ENCODE measurements around the gene OPRM1.

Gene OPRM1

DNA sequence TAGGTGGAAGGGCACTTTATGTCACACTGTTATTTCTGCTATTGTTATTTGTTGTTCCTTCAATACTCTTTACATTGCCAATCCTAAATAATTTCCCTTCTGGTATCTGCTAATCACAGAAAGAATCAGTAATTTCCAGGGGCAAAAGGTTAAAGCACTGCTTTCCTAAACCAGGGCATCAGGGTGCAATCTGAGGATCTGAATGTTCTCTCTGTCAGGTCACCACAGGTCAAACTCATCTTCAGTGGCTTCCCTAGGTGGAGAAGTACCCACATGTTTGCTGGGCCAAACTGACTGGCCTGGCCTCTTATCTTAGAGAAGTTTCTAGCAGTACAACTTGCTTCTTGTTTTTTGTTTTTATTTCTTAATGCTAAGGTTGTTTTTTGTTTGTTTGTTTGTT lies 118.7 kb downstream of the OPRM1 start:
- DNase-seq (ENCODE audit: low read depth in 1 of 2, low spot score in 1 of 2), result no peak
- Histone ChIP-seq H3K4me3 (replicated peaks; ENCODE audit: insufficient read depth, low read length) (no peak overlapping the region), H3K27me3 (ENCODE audit: insufficient read depth, poor library complexity, severe bottlenecking) (no peaks in the 10 kb centered on the region), H3K27ac (replicated peaks) (no peak overlapping the region)
- TF ChIP-seq SPI1 (IDR thresholded peaks at IDR 0.05; ENCODE audit: borderline replicate concordance, low read depth) (no peak), GABPA (IDR thresholded peaks at IDR 0.05; ENCODE audit: low read depth) (no peak), POLR2AphosphoS5 (IDR thresholded peaks at IDR 0.05; ENCODE audit: low read depth) (no peak), REST (IDR thresholded peaks at IDR 0.05; ENCODE audit: insufficient replicate concordance, low read depth) (no peak)
- TF ChIP-seq, protein P1, sequence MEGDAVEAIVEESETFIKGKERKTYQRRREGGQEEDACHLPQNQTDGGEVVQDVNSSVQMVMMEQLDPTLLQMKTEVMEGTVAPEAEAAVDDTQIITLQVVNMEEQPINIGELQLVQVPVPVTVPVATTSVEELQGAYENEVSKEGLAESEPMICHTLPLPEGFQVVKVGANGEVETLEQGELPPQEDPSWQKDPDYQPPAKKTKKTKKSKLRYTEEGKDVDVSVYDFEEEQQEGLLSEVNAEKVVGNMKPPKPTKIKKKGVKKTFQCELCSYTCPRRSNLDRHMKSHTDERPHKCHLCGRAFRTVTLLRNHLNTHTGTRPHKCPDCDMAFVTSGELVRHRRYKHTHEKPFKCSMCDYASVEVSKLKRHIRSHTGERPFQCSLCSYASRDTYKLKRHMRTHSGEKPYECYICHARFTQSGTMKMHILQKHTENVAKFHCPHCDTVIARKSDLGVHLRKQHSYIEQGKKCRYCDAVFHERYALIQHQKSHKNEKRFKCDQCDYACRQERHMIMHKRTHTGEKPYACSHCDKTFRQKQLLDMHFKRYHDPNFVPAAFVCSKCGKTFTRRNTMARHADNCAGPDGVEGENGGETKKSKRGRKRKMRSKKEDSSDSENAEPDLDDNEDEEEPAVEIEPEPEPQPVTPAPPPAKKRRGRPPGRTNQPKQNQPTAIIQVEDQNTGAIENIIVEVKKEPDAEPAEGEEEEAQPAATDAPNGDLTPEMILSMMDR (IDR thresholded peaks at IDR 0.05; ENCODE audit: insufficient read depth, low read length), result no peak

DNA sequence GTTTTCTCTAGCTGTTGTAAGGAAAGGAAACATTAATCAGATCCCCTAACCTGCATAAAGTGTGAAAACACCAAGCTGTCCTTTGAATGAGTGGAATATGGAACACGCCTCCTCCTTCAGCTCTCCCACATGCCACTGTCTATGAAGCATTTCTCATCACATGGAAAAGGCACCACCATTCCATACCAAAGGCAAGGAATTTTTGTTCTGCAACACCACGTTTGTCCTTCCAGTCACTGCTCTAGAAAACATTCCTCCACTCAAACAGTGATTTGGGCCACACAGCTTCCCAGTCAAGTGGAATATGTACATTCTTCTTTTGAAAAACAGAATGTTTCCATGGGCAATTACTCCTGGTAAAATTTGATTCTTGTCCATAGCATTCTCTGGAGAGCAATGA lies 120.1 kb downstream of the OPRM1 start:
- H3K4me3 ChIP-seq (replicated peaks; ENCODE audit: insufficient read depth, low read length), result no peak overlapping the region
- TF ChIP-seq POLR2AphosphoS5 (IDR thresholded peaks at IDR 0.05; ENCODE audit: low read depth) (no peak), REST (IDR thresholded peaks at IDR 0.05; ENCODE audit: insufficient replicate concordance, low read depth) (no peak), GABPA (IDR thresholded peaks at IDR 0.05; ENCODE audit: low read depth) (no peak)
- TF ChIP-seq, protein P1 (IDR thresholded peaks at IDR 0.05; ENCODE audit: insufficient read depth, low read length), result no peak
- no peaks in the 10 kb centered on the region for H3K27me3 ChIP-seq (ENCODE audit: insufficient read depth, poor library complexity, severe bottlenecking)
- no peak for DNase-seq (ENCODE audit: low read depth in 1 of 2, low spot score in 1 of 2)
- H3K27ac ChIP-seq (replicated peaks), result no peak overlapping the region

DNA sequence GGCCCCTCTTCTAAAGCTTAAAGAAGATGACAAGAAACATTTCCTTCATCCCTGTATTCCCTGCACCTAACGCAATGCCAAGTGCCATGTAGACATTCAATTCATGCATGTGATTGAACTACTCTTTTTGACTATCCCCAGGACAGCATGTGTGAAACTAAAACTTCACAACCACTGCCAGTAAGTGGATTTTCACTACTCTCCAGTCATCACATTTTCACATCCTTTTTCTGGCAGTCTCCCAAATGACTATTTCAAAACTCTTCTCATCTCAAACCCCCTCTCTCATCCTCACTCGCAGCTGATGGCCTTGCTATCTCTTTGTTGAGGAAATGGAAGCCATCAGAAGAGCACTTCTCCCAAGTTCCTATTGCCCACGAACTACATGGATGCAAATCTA lies 122.6 kb downstream of the OPRM1 start:
- H3K4me3 ChIP-seq (replicated peaks; ENCODE audit: insufficient read depth, low read length), result no peak overlapping the region
- H3K27me3 ChIP-seq (ENCODE audit: insufficient read depth, poor library complexity, severe bottlenecking), result no peaks in the 10 kb centered on the region
- TF ChIP-seq, protein P1 (IDR thresholded peaks at IDR 0.05; ENCODE audit: insufficient read depth, low read length), result no peak
- no peak for DNase-seq (ENCODE audit: low read depth in 1 of 2, low spot score in 1 of 2)
- H3K27ac ChIP-seq (replicated peaks), result no peak overlapping the region

- H3K27me3 ChIP-seq (ENCODE audit: insufficient read depth, poor library complexity, severe bottlenecking), result no peaks in the 10 kb centered on the region
- TF ChIP-seq POLR2AphosphoS5 (IDR thresholded peaks at IDR 0.05; ENCODE audit: low read depth) (no peak), REST (IDR thresholded peaks at IDR 0.05; ENCODE audit: insufficient replicate concordance, low read depth) (no peak), SPI1 (IDR thresholded peaks at IDR 0.05; ENCODE audit: borderline replicate concordance, low read depth) (no peak), GABPA (IDR thresholded peaks at IDR 0.05; ENCODE audit: low read depth) (no peak)
- TF ChIP-seq, protein P1 (IDR thresholded peaks at IDR 0.05; ENCODE audit: insufficient read depth, low read length), result no peak
- no peak overlapping the region for H3K4me3 ChIP-seq (replicated peaks; ENCODE audit: insufficient read depth, low read length)
- DNase-seq (ENCODE audit: low read depth in 1 of 2, low spot score in 1 of 2), result no peak
- H3K27ac ChIP-seq (replicated peaks), result no peak overlapping the region
Measured at GRCh38 chr6:154164397-154164796, 125.4 kb downstream of the OPRM1 start.

Data from HL-60 (cell line).